ENCODE measurements around the gene ZFHX3. TPM values are rescaled to one million over a fixed set of nuclear protein-coding genes. Genes with fewer than 3 reads are reported as not detected.

ZFHX3 gene
- total and polyA plus RNA-seq, 2 donors (not counting 1 experiment from before 2014, with no cell fraction given) = 4.7 to 7.3 TPM

GRCh38 chr16:72766506-72766905 lies 281.4 kb downstream of the ZFHX3 start:
- Histone ChIP-seq H3K4me3 (replicated peaks in 1 of 4; ENCODE audit: control extremely low read depth in 1 of 4, insufficient read depth in 1 of 4, low read depth in 3 of 4, low read length in 4 of 4) (no peak overlapping the region), H3K4me2 (ENCODE audit: extremely low read depth, insufficient read depth, low read length) (no peak overlapping the region), H3K9me3 (ENCODE audit: control insufficient read depth, insufficient read depth, low read depth, low read length) (no peaks in the 10 kb centered on the region), H4K20me1 (ENCODE audit: control insufficient read depth, extremely low read depth, insufficient read depth, low read length) (no peaks in the 10 kb centered on the region), H2AFZ (ENCODE audit: low read length) (no peak overlapping the region), H3K4me1 (ENCODE audit: control insufficient read depth, extremely low read depth, insufficient read depth, low read length) (no peaks in the 10 kb centered on the region), H3K79me2 (ENCODE audit: control insufficient read depth, insufficient read depth, low read length) (no peaks in the 10 kb centered on the region), H3K36me3 (ENCODE audit: control insufficient read depth, insufficient read depth, low read length) (no peaks in the 10 kb centered on the region), H3K27me3 (ENCODE audit: control insufficient read depth, insufficient read depth, low read length) (no peaks in the 10 kb centered on the region), H3K9ac (ENCODE audit: insufficient read depth, low read length) (no peak overlapping the region), H3K27ac (ENCODE audit: insufficient read depth, low read length) (no peak overlapping the region)
- TF ChIP-seq EZH2 (IDR thresholded peaks at IDR 0.05; ENCODE audit: low read length, missing control alignments) = no peak
- no peak for TF ChIP-seq CTCF (conservative IDR thresholded peaks at IDR 0.05 in 1 of 2, IDR thresholded peaks at IDR 0.05 in 1 of 2; ENCODE audit: low read depth in 1 of 2, low read length in 2 of 2)
- no peak for DNase-seq (ENCODE audit: low read depth in 2 of 2)

- no peak for DNase-seq (ENCODE audit: low read depth in 2 of 2)
- Histone ChIP-seq H3K36me3 (ENCODE audit: control insufficient read depth, insufficient read depth, low read length) (no peaks in the 10 kb centered on the region), H3K4me1 (ENCODE audit: control insufficient read depth, extremely low read depth, insufficient read depth, low read length) (no peaks in the 10 kb centered on the region), H3K27ac (ENCODE audit: insufficient read depth, low read length) (no peak overlapping the region), H3K4me3 (replicated peaks in 1 of 4; ENCODE audit: control extremely low read depth in 1 of 4, insufficient read depth in 1 of 4, low read depth in 3 of 4, low read length in 4 of 4) (no peak overlapping the region), H3K79me2 (ENCODE audit: control insufficient read depth, insufficient read depth, low read length) (no peaks in the 10 kb centered on the region), H3K27me3 (ENCODE audit: control insufficient read depth, insufficient read depth, low read length) (no peaks in the 10 kb centered on the region), H3K4me2 (ENCODE audit: extremely low read depth, insufficient read depth, low read length) (no peak overlapping the region), H4K20me1 (ENCODE audit: control insufficient read depth, extremely low read depth, insufficient read depth, low read length) (no peaks in the 10 kb centered on the region), H2AFZ (ENCODE audit: low read length) (no peak overlapping the region), H3K9ac (ENCODE audit: insufficient read depth, low read length) (no peak overlapping the region), H3K9me3 (ENCODE audit: control insufficient read depth, insufficient read depth, low read depth, low read length) (no peaks in the 10 kb centered on the region)
- TF ChIP-seq EZH2 (IDR thresholded peaks at IDR 0.05; ENCODE audit: low read length, missing control alignments) = no peak
- TF ChIP-seq CTCF (conservative IDR thresholded peaks at IDR 0.05 in 1 of 2, IDR thresholded peaks at IDR 0.05 in 1 of 2; ENCODE audit: low read depth in 1 of 2, low read length in 2 of 2) = no peak
Measured at GRCh38 chr16:72764015-72764654, 283.8 kb downstream of the ZFHX3 start.

GRCh38 chr16:72760581-72760980 lies 287.3 kb downstream of the ZFHX3 start:
- no peak overlapping the region for H3K9ac ChIP-seq (ENCODE audit: insufficient read depth, low read length)
- no peaks in the 10 kb centered on the region for H3K9me3 ChIP-seq (ENCODE audit: control insufficient read depth, insufficient read depth, low read depth, low read length)
- no peaks in the 10 kb centered on the region for H3K36me3 ChIP-seq (ENCODE audit: control insufficient read depth, insufficient read depth, low read length)
- no peak overlapping the region for H3K27ac ChIP-seq (ENCODE audit: insufficient read depth, low read length)
- no peak overlapping the region for H2AFZ ChIP-seq (ENCODE audit: low read length)
- no peaks in the 10 kb centered on the region for H3K4me1 ChIP-seq (ENCODE audit: control insufficient read depth, extremely low read depth, insufficient read depth, low read length)
- TF ChIP-seq EZH2 (IDR thresholded peaks at IDR 0.05; ENCODE audit: low read length, missing control alignments) (no peak), CTCF (conservative IDR thresholded peaks at IDR 0.05 in 1 of 2, IDR thresholded peaks at IDR 0.05 in 1 of 2; ENCODE audit: low read depth in 1 of 2, low read length in 2 of 2) (no peak)
- no peaks in the 10 kb centered on the region for H3K27me3 ChIP-seq (ENCODE audit: control insufficient read depth, insufficient read depth, low read length)
- DNase-seq (ENCODE audit: low read depth in 2 of 2) = peak in 1 of 2 donors; percentile 68
- H3K4me2 ChIP-seq (ENCODE audit: extremely low read depth, insufficient read depth, low read length) = no peak overlapping the region
- no peaks in the 10 kb centered on the region for H4K20me1 ChIP-seq (ENCODE audit: control insufficient read depth, extremely low read depth, insufficient read depth, low read length)
- H3K79me2 ChIP-seq (ENCODE audit: control insufficient read depth, insufficient read depth, low read length) = no peaks in the 10 kb centered on the region
- H3K4me3 ChIP-seq (replicated peaks in 1 of 4; ENCODE audit: control extremely low read depth in 1 of 4, insufficient read depth in 1 of 4, low read depth in 3 of 4, low read length in 4 of 4) = no peak overlapping the region

Measured in fibroblast of lung (primary cell).